ENCODE results near the gene TTC9B.
"Not testable (repeated sequence)": the region's sequence is repeated elsewhere in the genome, so short reads cannot be mapped to it uniquely, and the experiment has no call there.

Gene TTC9B

GRCh38 chr19:40223135-40223822, 5.1 kb upstream of the TTC9B start:
- no peak for DNase-seq (ENCODE audit: low read depth)

DNA sequence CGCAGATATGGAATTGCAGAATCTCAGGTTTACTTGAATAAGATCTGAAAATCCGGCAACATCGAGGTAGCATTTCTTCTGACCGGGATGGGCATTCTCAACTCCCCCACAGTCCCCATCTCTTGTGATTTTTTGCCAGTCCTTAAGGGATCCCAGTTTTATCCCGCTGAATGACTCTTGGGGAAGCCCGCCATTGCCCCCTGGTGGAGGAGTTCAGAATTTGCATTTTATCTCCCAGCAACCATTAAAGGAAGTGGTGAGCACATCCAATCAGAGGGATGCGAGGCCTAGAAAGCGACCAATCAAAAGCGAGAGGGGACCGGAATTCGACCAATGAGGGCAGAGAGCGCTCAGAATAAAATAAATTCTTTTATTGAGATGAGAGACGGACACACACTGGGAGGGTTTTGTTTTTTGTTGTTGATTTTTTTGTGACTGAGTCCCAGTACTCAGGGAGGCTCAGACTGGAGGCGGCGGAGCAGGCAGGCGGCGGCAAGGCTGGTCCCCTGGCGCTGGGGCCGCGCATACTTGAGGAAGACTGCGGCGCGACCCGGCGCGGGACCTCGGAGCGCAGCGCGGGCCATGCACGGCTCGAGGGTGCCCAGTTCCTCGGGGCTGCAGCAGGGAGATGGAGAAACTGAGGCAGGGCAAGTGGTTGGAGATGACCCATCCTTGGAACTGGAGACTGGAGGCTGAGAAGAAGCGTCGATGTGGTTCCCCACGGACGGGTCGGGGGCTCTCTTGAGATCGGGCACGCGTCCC, 3.9 kb upstream of the TTC9B start:
- H3K4me3 ChIP-seq (ENCODE audit: low read depth, low read length): no peak overlapping the region
- peak; percentile 76 for DNase-seq (ENCODE audit: low read depth)
- TF ChIP-seq, protein P1, sequence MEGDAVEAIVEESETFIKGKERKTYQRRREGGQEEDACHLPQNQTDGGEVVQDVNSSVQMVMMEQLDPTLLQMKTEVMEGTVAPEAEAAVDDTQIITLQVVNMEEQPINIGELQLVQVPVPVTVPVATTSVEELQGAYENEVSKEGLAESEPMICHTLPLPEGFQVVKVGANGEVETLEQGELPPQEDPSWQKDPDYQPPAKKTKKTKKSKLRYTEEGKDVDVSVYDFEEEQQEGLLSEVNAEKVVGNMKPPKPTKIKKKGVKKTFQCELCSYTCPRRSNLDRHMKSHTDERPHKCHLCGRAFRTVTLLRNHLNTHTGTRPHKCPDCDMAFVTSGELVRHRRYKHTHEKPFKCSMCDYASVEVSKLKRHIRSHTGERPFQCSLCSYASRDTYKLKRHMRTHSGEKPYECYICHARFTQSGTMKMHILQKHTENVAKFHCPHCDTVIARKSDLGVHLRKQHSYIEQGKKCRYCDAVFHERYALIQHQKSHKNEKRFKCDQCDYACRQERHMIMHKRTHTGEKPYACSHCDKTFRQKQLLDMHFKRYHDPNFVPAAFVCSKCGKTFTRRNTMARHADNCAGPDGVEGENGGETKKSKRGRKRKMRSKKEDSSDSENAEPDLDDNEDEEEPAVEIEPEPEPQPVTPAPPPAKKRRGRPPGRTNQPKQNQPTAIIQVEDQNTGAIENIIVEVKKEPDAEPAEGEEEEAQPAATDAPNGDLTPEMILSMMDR (IDR thresholded peaks at IDR 0.05; ENCODE audit: low read depth, low read length): peak; percentile 57
- TF ChIP-seq POLR2A (IDR thresholded peaks at IDR 0.05; ENCODE audit: extremely low read depth, insufficient read length): no peak

More at GRCh38 chr19:40223135-40223822, 5.1 kb upstream of the TTC9B start:
- no peak overlapping the region for H3K4me3 ChIP-seq (ENCODE audit: low read depth, low read length)
- TF ChIP-seq, protein P1 (IDR thresholded peaks at IDR 0.05; ENCODE audit: low read depth, low read length): no peak
- TF ChIP-seq MYC (IDR thresholded peaks at IDR 0.05; ENCODE audit: low read depth, low read length) (no peak), POLR2A (IDR thresholded peaks at IDR 0.05; ENCODE audit: extremely low read depth, insufficient read length) (no peak)

DNA sequence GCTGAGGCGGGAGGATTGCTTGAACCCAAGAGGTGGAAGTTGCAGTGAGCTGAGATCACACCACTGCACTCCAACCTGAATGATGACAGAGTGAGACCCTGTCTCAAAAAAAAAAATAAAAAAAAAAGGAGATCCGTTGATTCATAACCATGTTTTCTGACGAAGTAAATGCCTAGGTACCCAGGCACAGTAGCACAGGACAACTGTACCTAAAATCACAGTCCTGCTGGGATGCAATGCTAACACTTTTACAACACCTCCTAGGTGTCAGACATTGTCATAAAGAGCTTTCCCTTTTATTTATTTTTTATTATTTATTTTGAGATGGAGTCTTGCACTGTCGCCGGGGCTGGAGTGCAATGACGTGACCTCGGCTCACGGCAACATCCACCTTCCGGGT, 2.5 kb upstream of the TTC9B start:
- H3K4me3 ChIP-seq (ENCODE audit: low read depth, low read length): no peak overlapping the region
- no peak for TF ChIP-seq POLR2A (IDR thresholded peaks at IDR 0.05; ENCODE audit: extremely low read depth, insufficient read length)
- TF ChIP-seq, protein P1 (IDR thresholded peaks at IDR 0.05; ENCODE audit: low read depth, low read length): no peak
- TF ChIP-seq, protein P2, sequence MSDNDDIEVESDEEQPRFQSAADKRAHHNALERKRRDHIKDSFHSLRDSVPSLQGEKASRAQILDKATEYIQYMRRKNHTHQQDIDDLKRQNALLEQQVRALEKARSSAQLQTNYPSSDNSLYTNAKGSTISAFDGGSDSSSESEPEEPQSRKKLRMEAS (IDR thresholded peaks at IDR 0.05; ENCODE audit: low read depth, low read length): no peak
- TF ChIP-seq MYC (IDR thresholded peaks at IDR 0.05; ENCODE audit: low read depth, low read length): no peak
- DNase-seq (ENCODE audit: low read depth): no peak

GRCh38 chr19:40219721-40220276, 1.6 kb upstream of the TTC9B start:
- no peak overlapping the region for H3K4me3 ChIP-seq (ENCODE audit: low read depth, low read length)
- DNase-seq (ENCODE audit: low read depth): no peak

DNA sequence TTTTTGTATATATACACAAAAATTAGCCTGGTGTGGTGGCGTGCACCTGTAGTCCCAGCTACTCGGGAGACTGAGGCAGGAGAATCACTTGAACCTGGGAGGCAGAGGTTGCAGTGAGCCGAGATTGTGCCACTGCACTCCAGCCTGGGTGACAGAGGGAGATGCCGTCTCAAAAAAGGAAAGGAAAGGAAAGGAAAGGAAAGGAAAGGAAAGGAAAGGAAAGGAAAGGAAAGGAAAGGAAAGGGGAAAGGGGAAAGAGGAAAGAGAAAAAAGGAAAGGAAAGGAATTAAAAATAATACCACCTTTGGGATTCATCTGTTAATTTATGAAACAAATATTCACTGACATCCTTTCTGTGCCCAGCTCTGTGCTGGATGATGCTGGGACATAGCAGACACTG, 845 bp upstream of the TTC9B start:
- H3K4me3 ChIP-seq (ENCODE audit: low read depth, low read length); DNase-seq (ENCODE audit: low read depth): not testable (repeated sequence)

More at GRCh38 chr19:40219721-40220276, 1.6 kb upstream of the TTC9B start:
- TF ChIP-seq POLR2A (IDR thresholded peaks at IDR 0.05; ENCODE audit: extremely low read depth, insufficient read length) (no peak), MYC (IDR thresholded peaks at IDR 0.05; ENCODE audit: low read depth, low read length) (no peak)
- TF ChIP-seq, protein P2 (IDR thresholded peaks at IDR 0.05; ENCODE audit: low read depth, low read length): no peak
- TF ChIP-seq, protein P1 (IDR thresholded peaks at IDR 0.05; ENCODE audit: low read depth, low read length): no peak

GRCh38 chr19:40217027-40217810, 965 bp downstream of the TTC9B start:
- DNase-seq (ENCODE audit: low read depth): peak; percentile 19
- no peak for TF ChIP-seq POLR2A (IDR thresholded peaks at IDR 0.05; ENCODE audit: extremely low read depth, insufficient read length)
- TF ChIP-seq, protein P1 (IDR thresholded peaks at IDR 0.05; ENCODE audit: low read depth, low read length): peak; percentile 40
- no peak overlapping the region for H3K4me3 ChIP-seq (ENCODE audit: low read depth, low read length)
